A549 (cell line): ENCODE data around the gene LAMC2.

Source experiments
- BCL3 ChIP-seq: fragments of >200 bp; sonication (Bioruptor Twin); formaldehyde crosslinking; IDR thresholded peaks from 3 replicates; pipeline ENCODE4 v1.6.1; 2016
- CEBPB ChIP-seq, 2 experiments: fragments of >200 bp in 1 of 2; sonication (Bioruptor Twin) in 1 of 2; formaldehyde crosslinking in 1 of 2; IDR thresholded peaks; 2 replicates each; pipeline ENCODE4 v1.6.1; 2012 to 2016
- CTCF ChIP-seq: fragments of >200 bp; sonication (Bioruptor Twin); formaldehyde crosslinking; IDR thresholded peaks from 3 replicates; pipeline ENCODE4 v1.5.1; 2016
- ESRRA ChIP-seq: fragments of 150-350 bp; IDR thresholded peaks from 2 replicates; pipeline ENCODE4 v1.6.1; 2014; ENCODE audit warnings: mild to moderate bottlenecking, low read length, borderline replicate concordance
- KDM1A ChIP-seq: fragments of 200-600 bp; sonication (generic); IDR thresholded peaks from 2 replicates; pipeline ENCODE4 v1.6.1; 2016; ENCODE audit warnings: low read depth, mild to moderate bottlenecking
- MYC ChIP-seq: IDR thresholded peaks from 2 replicates; pipeline ENCODE4 v1.6.1; 2012; ENCODE audit warnings: mild to moderate bottlenecking, inconsistent platforms, low read length, improper control_type of control experiment, borderline replicate concordance
- NFE2L2 ChIP-seq: fragments of 150-350 bp; conservative IDR thresholded peaks from 2 replicates; pipeline ENCODE4 v1.6.1; 2014; ENCODE audit warnings: low read length
- POLR2A ChIP-seq: IDR thresholded peaks from 2 replicates; pipeline ENCODE4 v1.6.1; 2012; ENCODE audit warnings: mild to moderate bottlenecking, low read length

DNA sequence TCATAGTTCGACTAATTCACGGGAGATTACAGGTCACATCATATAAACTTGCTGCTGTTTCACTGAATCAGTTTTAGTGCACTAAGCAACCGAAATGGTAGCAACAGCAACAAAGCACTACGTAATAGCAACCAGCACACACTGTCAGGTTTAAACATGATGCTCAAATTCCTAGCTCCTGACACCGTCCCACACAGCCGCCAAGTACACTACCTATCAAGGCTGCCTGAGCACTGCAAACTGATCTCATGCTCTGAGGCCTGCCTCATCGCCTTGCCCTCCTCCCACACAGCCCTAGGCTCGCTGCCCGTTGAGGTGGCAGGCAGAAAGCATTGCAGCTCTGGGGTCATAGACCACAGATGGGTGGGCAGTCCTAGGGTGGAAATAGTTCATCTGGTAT, 12.4 kb downstream of the LAMC2 start:
- TF ChIP-seq BCL3 (no peak), CTCF (no peak), CEBPB (IDR thresholded peaks at IDR 0.05) (no peak), POLR2A (no peak), ESRRA (no peak), NFE2L2 (no peak), MYC (no peak), KDM1A (no peak)
